HL-60 (cell line): ENCODE data around the gene POLR2A.
A peak's percentile ranks its signal among the peaks of the same experiment; 100 is the strongest.

ENCODE experiments used
- DNase-seq, 2 experiments: peaks; one replicate each; pipeline ENCODE4 v3.0.0-alpha.2; 2010 to 2020; ENCODE audit warnings: low read depth in 1 of 2, low spot score in 1 of 2
- H3K27ac ChIP-seq: fragments of 250-450 bp; sonication (Bioruptor Pico); replicated peaks from 2 replicates; pipeline ENCODE4 v1.5.1; 2020; ENCODE audit warnings: mild to moderate bottlenecking, moderate library complexity
- H3K27me3 ChIP-seq: fragments of 250-450 bp; sonication (Bioruptor Pico); 2 replicates; pipeline ENCODE4 v1.5.1; 2021; ENCODE audit warnings: mild to moderate bottlenecking, moderate library complexity; ENCODE audit not compliant: insufficient read depth, poor library complexity, severe bottlenecking
- H3K4me3 ChIP-seq: replicated peaks from 2 replicates; pipeline ENCODE4 v1.5.1; 2011; ENCODE audit warnings: mild to moderate bottlenecking, control low read depth, low read length; ENCODE audit not compliant: insufficient read depth
- GABPA ChIP-seq: IDR thresholded peaks from 2 replicates; pipeline ENCODE4 v1.6.1; 2012; ENCODE audit warnings: low read depth
- POLR2AphosphoS5 ChIP-seq: IDR thresholded peaks from 2 replicates; pipeline ENCODE4 v1.6.1; 2012; ENCODE audit warnings: low read depth
- REST ChIP-seq: IDR thresholded peaks from 2 replicates; pipeline ENCODE4 v1.6.1; 2012; ENCODE audit warnings: low read depth; ENCODE audit not compliant: insufficient replicate concordance
- SPI1 ChIP-seq: IDR thresholded peaks from 2 replicates; pipeline ENCODE4 v1.6.1; 2012; ENCODE audit warnings: low read depth, mild to moderate bottlenecking, borderline replicate concordance
- TF ChIP-seq, protein P1 (sequence below): IDR thresholded peaks from one replicate; pipeline ENCODE4 v1.5.1; 2011; ENCODE audit warnings: low read length, control low read depth, inconsistent platforms; ENCODE audit not compliant: insufficient read depth

POLR2A gene

DNA sequence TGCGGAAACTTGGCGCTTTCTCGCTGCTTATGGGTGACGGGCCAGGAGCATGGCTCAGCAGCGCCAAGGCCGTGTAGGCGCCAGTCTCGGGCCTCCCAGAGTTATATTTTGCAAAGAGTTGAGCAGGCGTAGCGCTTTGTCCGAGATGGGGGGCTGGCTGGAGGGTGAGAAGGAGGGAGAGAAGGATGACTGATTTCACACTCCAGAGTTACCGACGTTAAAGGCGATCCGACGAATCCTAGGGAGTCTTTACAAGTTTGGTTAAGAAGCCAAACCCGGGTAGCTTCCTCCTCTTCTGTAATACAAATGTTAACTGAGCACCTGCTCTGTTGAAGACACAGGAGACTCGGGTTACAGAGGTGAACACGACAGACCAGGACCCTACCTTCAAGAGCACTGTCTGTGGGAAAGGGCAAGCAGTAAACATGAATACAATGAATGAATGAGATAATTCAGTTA lies 782 bp downstream of the POLR2A start:
- TF ChIP-seq POLR2AphosphoS5 (no peak), REST (no peak), SPI1 (no peak), GABPA (no peak)
- TF ChIP-seq, protein P1, sequence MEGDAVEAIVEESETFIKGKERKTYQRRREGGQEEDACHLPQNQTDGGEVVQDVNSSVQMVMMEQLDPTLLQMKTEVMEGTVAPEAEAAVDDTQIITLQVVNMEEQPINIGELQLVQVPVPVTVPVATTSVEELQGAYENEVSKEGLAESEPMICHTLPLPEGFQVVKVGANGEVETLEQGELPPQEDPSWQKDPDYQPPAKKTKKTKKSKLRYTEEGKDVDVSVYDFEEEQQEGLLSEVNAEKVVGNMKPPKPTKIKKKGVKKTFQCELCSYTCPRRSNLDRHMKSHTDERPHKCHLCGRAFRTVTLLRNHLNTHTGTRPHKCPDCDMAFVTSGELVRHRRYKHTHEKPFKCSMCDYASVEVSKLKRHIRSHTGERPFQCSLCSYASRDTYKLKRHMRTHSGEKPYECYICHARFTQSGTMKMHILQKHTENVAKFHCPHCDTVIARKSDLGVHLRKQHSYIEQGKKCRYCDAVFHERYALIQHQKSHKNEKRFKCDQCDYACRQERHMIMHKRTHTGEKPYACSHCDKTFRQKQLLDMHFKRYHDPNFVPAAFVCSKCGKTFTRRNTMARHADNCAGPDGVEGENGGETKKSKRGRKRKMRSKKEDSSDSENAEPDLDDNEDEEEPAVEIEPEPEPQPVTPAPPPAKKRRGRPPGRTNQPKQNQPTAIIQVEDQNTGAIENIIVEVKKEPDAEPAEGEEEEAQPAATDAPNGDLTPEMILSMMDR = no peak
- H3K27me3 ChIP-seq = no peaks in the 10 kb centered on the region
- H3K27ac ChIP-seq = peak overlapping the region; percentile 100
- peak overlapping the region; percentile 55 for H3K4me3 ChIP-seq
- DNase-seq = no peak

DNA sequence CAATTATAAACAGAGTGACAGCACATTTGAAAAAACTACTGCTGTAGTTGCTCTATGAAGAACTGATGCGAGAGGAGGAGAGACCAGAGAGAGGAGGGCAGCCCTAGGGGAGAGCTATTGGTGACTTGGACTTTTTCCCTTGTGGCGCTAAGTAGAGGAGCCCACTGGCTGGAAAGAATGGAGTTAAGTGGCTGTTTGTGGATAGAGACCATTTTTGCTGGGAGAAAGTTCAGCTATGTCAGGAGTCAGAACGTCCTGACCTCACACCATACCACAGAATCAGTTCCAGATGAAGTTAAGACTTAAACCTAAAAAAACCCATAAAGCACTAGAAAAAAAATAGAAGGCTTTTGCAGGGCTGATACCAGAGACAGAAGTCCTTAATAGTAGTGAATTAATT lies 2.0 kb downstream of the POLR2A start:
- peak overlapping the region; percentile 55 for H3K4me3 ChIP-seq
- no peaks in the 10 kb centered on the region for H3K27me3 ChIP-seq
- no peak for DNase-seq
- H3K27ac ChIP-seq = no peak overlapping the region
- no peak for TF ChIP-seq GABPA
- no peak for TF ChIP-seq REST
- no peak for TF ChIP-seq POLR2AphosphoS5
- TF ChIP-seq SPI1 = no peak
- TF ChIP-seq, protein P1 = no peak

GRCh38 chr17:7490144-7490543 lies 6.0 kb downstream of the POLR2A start:
- no peak for DNase-seq
- TF ChIP-seq, protein P1 = no peak
- no peak for TF ChIP-seq SPI1
- TF ChIP-seq REST = no peak
- TF ChIP-seq GABPA = no peak
- no peak overlapping the region for H3K27ac ChIP-seq
- no peak overlapping the region for H3K4me3 ChIP-seq
- no peaks in the 10 kb centered on the region for H3K27me3 ChIP-seq
